GM12801 (cell line): ENCODE data around the gene IL1RN.

ENCODE experiments used
- CTCF ChIP-seq: IDR thresholded peaks from one replicate; pipeline ENCODE4 v1.5.1; 2011; ENCODE audit warnings: control low read depth; ENCODE audit not compliant: insufficient read length; ENCODE audit errors: extremely low read depth

IL1RN gene

GRCh38 chr2:113182471-113183260 lies 55.3 kb downstream of the IL1RN start:
- TF ChIP-seq CTCF, result no peak

- no peak for TF ChIP-seq CTCF
Measured at GRCh38 chr2:113183264-113183663, 55.9 kb downstream of the IL1RN start.
